Activated CD4-positive, alpha-beta T cell treated with anti-CD3 and anti-CD28 coated beads, Interleukin-2, amount 10 ng/mL, durations not matched to agents 24 days and 14 days (primary cell): ENCODE data around the gene ANKRD31. TPM values are rescaled to one million over a fixed set of nuclear protein-coding genes. Genes with fewer than 3 reads are reported as not detected.
"Not testable (repeated sequence)": the region's sequence is repeated elsewhere in the genome, so short reads cannot be mapped to it uniquely, and the experiment has no call there.

ENCODE experiments used
- DNase-seq: peaks from one replicate; pipeline ENCODE4 v3.0.0; 2022
- H3K27ac Mint-ChIP-seq: one replicate; pipeline ENCODE4 v1.8.0; 2022; ENCODE audit warnings: mild to moderate bottlenecking, mixed read lengths
- H3K27me3 Mint-ChIP-seq: one replicate; pipeline ENCODE4 v1.8.0; 2022; ENCODE audit warnings: mixed read lengths
- H3K36me3 Mint-ChIP-seq: one replicate; pipeline ENCODE4 v1.8.0; 2022; ENCODE audit warnings: low read depth, mild to moderate bottlenecking, mixed read lengths
- H3K4me1 Mint-ChIP-seq: one replicate; pipeline ENCODE4 v1.8.0; 2021; ENCODE audit warnings: mixed read lengths
- H3K4me3 Mint-ChIP-seq: one replicate; pipeline ENCODE4 v1.8.0; 2022; ENCODE audit warnings: mild to moderate bottlenecking, moderate library complexity, mixed read lengths
- H3K9me3 Mint-ChIP-seq: one replicate; pipeline ENCODE4 v1.8.0; 2021; ENCODE audit warnings: mixed read lengths
- intact Hi-C: fragments of 100-400 bp; cut with micrococcal nuclease; formaldehyde crosslinking; loops from one replicate; pipeline ENCODE4 v1.15.1; 2023
- total RNA-seq: library from RNA; stranded (reverse); gene quantifications from 2 replicates; pipeline ENCODE4 v1.2.3, GENCODE V29; 2022

Gene ANKRD31
- total RNA-seq = 0.33 and 0.47 TPM in 2 replicates

GRCh38 chr5:75236322-75237316, at the start of gene ANKRD31:
ANKRD31 (minus strand) TSS chr5:75236878; CDS start chr5:75236686, 192 bp downstream.
- no peaks in the 10 kb centered on the region for H3K36me3 Mint-ChIP-seq
- peak; percentile 97 for DNase-seq
- peaks cover 13% of the 10 kb centered on the region for H3K4me1 Mint-ChIP-seq
- peak within 1 kb of the TSS; percentile 93 for H3K27ac Mint-ChIP-seq
- no peaks in the 10 kb centered on the region for H3K9me3 Mint-ChIP-seq
- H3K27me3 Mint-ChIP-seq = no peaks in the 10 kb centered on the region
- intact Hi-C loops = loop anchor here (1.0 to 10.0 kb wide), 8 partner anchors 100 to 1672 kb away; partner anchors contain the start of genes ANKRA2, CERT1, POC5 and POLK
- peak within 1 kb of the TSS; percentile 96 for H3K4me3 Mint-ChIP-seq

GRCh38 chr5:75286211-75286773, 49.6 kb upstream of the ANKRD31 start:
- Mint-ChIP-seq H3K4me1 (peaks cover 2% of the 10 kb centered on the region), H3K36me3 (no peaks in the 10 kb centered on the region), H3K27me3 (peaks cover 14% of the 10 kb centered on the region), H3K27ac (no peak overlapping the region), H3K9me3 (peaks cover 10% of the 10 kb centered on the region), H3K4me3 (no peak overlapping the region)
- DNase-seq = no peak
- intact Hi-C loops = no loop called here

- H3K9me3 Mint-ChIP-seq = no peaks in the 10 kb centered on the region
Measured at GRCh38 chr5:75282581-75282980, 45.9 kb upstream of the ANKRD31 start.

GRCh38 chr5:75281716-75282465, 45.2 kb upstream of the ANKRD31 start:
- no peaks in the 10 kb centered on the region for H3K9me3 Mint-ChIP-seq
- H3K4me3 Mint-ChIP-seq = no peak overlapping the region

More at GRCh38 chr5:75282581-75282980, 45.9 kb upstream of the ANKRD31 start:
- DNase-seq = no peak
- intact Hi-C loops = no loop called here
- Mint-ChIP-seq H3K36me3 (no peaks in the 10 kb centered on the region), H3K4me1 (peaks cover 2% of the 10 kb centered on the region), H3K4me3 (no peak overlapping the region), H3K27ac (no peak overlapping the region), H3K27me3 (no peaks in the 10 kb centered on the region)

GRCh38 chr5:75279321-75279720, 42.6 kb upstream of the ANKRD31 start:
- no peaks in the 10 kb centered on the region for H3K36me3 Mint-ChIP-seq
- DNase-seq = no peak
- H3K27ac Mint-ChIP-seq = no peak overlapping the region
- intact Hi-C loops = no loop called here
- no peaks in the 10 kb centered on the region for H3K27me3 Mint-ChIP-seq
- no peaks in the 10 kb centered on the region for H3K9me3 Mint-ChIP-seq
- H3K4me3 Mint-ChIP-seq = no peak overlapping the region
- H3K4me1 Mint-ChIP-seq = peaks cover 2% of the 10 kb centered on the region

More at GRCh38 chr5:75281716-75282465, 45.2 kb upstream of the ANKRD31 start:
- H3K27ac Mint-ChIP-seq = no peak overlapping the region
- peaks cover 2% of the 10 kb centered on the region for H3K4me1 Mint-ChIP-seq
- intact Hi-C loops = no loop called here
- no peaks in the 10 kb centered on the region for H3K27me3 Mint-ChIP-seq
- DNase-seq = no peak
- H3K36me3 Mint-ChIP-seq = no peaks in the 10 kb centered on the region

- H3K9me3 Mint-ChIP-seq = no peaks in the 10 kb centered on the region
- H3K27ac Mint-ChIP-seq = no peak overlapping the region
- no peaks in the 10 kb centered on the region for H3K36me3 Mint-ChIP-seq
- H3K4me1 Mint-ChIP-seq = peaks cover 2% of the 10 kb centered on the region
- no peak overlapping the region for H3K4me3 Mint-ChIP-seq
- intact Hi-C loops = no loop called here
- DNase-seq = no peak
- H3K27me3 Mint-ChIP-seq = no peaks in the 10 kb centered on the region
Measured at GRCh38 chr5:75277463-75277862, 40.8 kb upstream of the ANKRD31 start.

GRCh38 chr5:75275756-75276155, 39.1 kb upstream of the ANKRD31 start:
- no peaks in the 10 kb centered on the region for H3K27me3 Mint-ChIP-seq
- H3K4me1 Mint-ChIP-seq = no peaks in the 10 kb centered on the region
- no peak overlapping the region for H3K27ac Mint-ChIP-seq
- DNase-seq = no peak
- intact Hi-C loops = no loop called here
- H3K4me3 Mint-ChIP-seq = no peak overlapping the region
- no peaks in the 10 kb centered on the region for H3K36me3 Mint-ChIP-seq
- no peaks in the 10 kb centered on the region for H3K9me3 Mint-ChIP-seq

- DNase-seq = no peak
- Mint-ChIP-seq H3K27me3 (no peaks in the 10 kb centered on the region), H3K4me1 (no peaks in the 10 kb centered on the region), H3K27ac (no peak overlapping the region), H3K4me3 (no peak overlapping the region), H3K36me3 (no peaks in the 10 kb centered on the region), H3K9me3 (no peaks in the 10 kb centered on the region)
- intact Hi-C loops = no loop called here
Measured at GRCh38 chr5:75275147-75275546, 38.5 kb upstream of the ANKRD31 start.

GRCh38 chr5:75274486-75274885, 37.8 kb upstream of the ANKRD31 start:
- Mint-ChIP-seq H3K4me1 (no peaks in the 10 kb centered on the region), H3K36me3 (no peaks in the 10 kb centered on the region), H3K9me3 (no peaks in the 10 kb centered on the region), H3K4me3 (no peak overlapping the region), H3K27ac (no peak overlapping the region), H3K27me3 (no peaks in the 10 kb centered on the region)
- DNase-seq = no peak
- intact Hi-C loops = no loop called here

- H3K4me3 Mint-ChIP-seq, H3K27me3 Mint-ChIP-seq, H3K27ac Mint-ChIP-seq, H3K4me1 Mint-ChIP-seq, intact Hi-C loops, DNase-seq, H3K36me3 Mint-ChIP-seq, H3K9me3 Mint-ChIP-seq: not testable (repeated sequence)
Measured at GRCh38 chr5:75270605-75271004, 33.9 kb upstream of the ANKRD31 start.

GRCh38 chr5:75265731-75266130, 29.1 kb upstream of the ANKRD31 start:
- Mint-ChIP-seq H3K27me3 (peaks cover 8% of the 10 kb centered on the region), H3K9me3 (no peaks in the 10 kb centered on the region), H3K4me3 (no peak overlapping the region), H3K36me3 (no peaks in the 10 kb centered on the region), H3K27ac (no peak overlapping the region), H3K4me1 (no peaks in the 10 kb centered on the region)
- intact Hi-C loops = loop anchor here (2.0 to 5.0 kb wide), 2 partner anchors 215 to 338 kb away; no protein-coding TSS in a partner anchor
- DNase-seq = no peak

- H3K9me3 Mint-ChIP-seq = no peaks in the 10 kb centered on the region
Measured at GRCh38 chr5:75262271-75262670, 25.6 kb upstream of the ANKRD31 start.

GRCh38 chr5:75260708-75261107, 24.0 kb upstream of the ANKRD31 start:
- DNase-seq = no peak
- Mint-ChIP-seq H3K27ac (no peak overlapping the region), H3K36me3 (no peaks in the 10 kb centered on the region), H3K27me3 (peaks cover 19% of the 10 kb centered on the region), H3K4me1 (no peaks in the 10 kb centered on the region), H3K9me3 (peaks cover 7% of the 10 kb centered on the region), H3K4me3 (no peak overlapping the region)
- intact Hi-C loops = no loop called here

More at GRCh38 chr5:75262271-75262670, 25.6 kb upstream of the ANKRD31 start:
- Mint-ChIP-seq H3K4me1 (no peaks in the 10 kb centered on the region), H3K4me3 (no peak overlapping the region), H3K27me3 (peaks cover 16% of the 10 kb centered on the region), H3K36me3 (no peaks in the 10 kb centered on the region), H3K27ac (no peak overlapping the region)
- DNase-seq = no peak
- intact Hi-C loops = no loop called here
